ENCODE data around the gene CPVL.

- no peak for TF ChIP-seq CTCF (IDR thresholded peaks at IDR 0.05)
- TF ChIP-seq POLR2A (IDR thresholded peaks at IDR 0.05): no peak
These were observed 157.5 kb downstream of the CPVL start for GRCh38 chr7:28988810-28989209.

Data from esophagus squamous epithelium (tissue), 4 donors.